Stimulated activated CD4-positive, alpha-beta T cell treated with anti-CD3 and anti-CD28 coated beads, Interleukin-12 subunit alpha, Interleukin-12 subunit beta, amount 100 ng/mL, for 48 hours (primary cell): ENCODE data around the gene LPCAT1.
"Not testable (repeated sequence)": the region's sequence is repeated elsewhere in the genome, so short reads cannot be mapped to it uniquely, and the experiment has no call there.

Source experiments
- DNase-seq, 3 donors: peaks; one replicate each; pipeline ENCODE4 v3.0.0-alpha.2; 2020; ENCODE audit warnings: low read depth in 2 of 3, low spot score in 1 of 3

LPCAT1 gene

GRCh38 chr5:1467341-1468246 is 56.2 kb downstream of the LPCAT1 start:
- DNase-seq, result no peak

GRCh38 chr5:1466631-1467265 is 57.0 kb downstream of the LPCAT1 start:
- DNase-seq, result no peak

- no peak for DNase-seq
Observed at GRCh38 chr5:1465966-1466471, 57.7 kb downstream of the LPCAT1 start.

GRCh38 chr5:1465117-1465516 is 58.6 kb downstream of the LPCAT1 start:
- DNase-seq, result no peak

- no peak for DNase-seq
Observed at GRCh38 chr5:1464511-1464910, 59.2 kb downstream of the LPCAT1 start.

GRCh38 chr5:1464096-1464446 is 59.7 kb downstream of the LPCAT1 start:
- DNase-seq, result no peak

- DNase-seq, result no peak
Observed at GRCh38 chr5:1463326-1464095, 60.2 kb downstream of the LPCAT1 start.

- no peak for DNase-seq
Observed at GRCh38 chr5:1462358-1462757, 61.4 kb downstream of the LPCAT1 start.

GRCh38 chr5:1461396-1461795 is 62.4 kb downstream of the LPCAT1 start:
- no peak for DNase-seq

- no peak for DNase-seq
Observed at GRCh38 chr5:1460054-1460682, 63.6 kb downstream of the LPCAT1 start.

- not testable (repeated sequence) for DNase-seq
Observed at GRCh38 chr5:1459435-1459834, 64.3 kb downstream of the LPCAT1 start.

GRCh38 chr5:1456110-1456881 is 67.5 kb downstream of the LPCAT1 start:
- DNase-seq, result not testable (repeated sequence)

GRCh38 chr5:1453613-1454012 is 70.1 kb downstream of the LPCAT1 start:
- no peak for DNase-seq

- DNase-seq, result no peak
Observed at GRCh38 chr5:1449081-1449630, 74.6 kb downstream of the LPCAT1 start.

GRCh38 chr5:1448511-1449011 is 75.2 kb downstream of the LPCAT1 start:
- no peak for DNase-seq

- no peak for DNase-seq
Observed at GRCh38 chr5:1447671-1448361, 75.9 kb downstream of the LPCAT1 start.

GRCh38 chr5:1446602-1447343 is 77.0 kb downstream of the LPCAT1 start:
- no peak for DNase-seq
